Neural progenitor cell (in vitro differentiated cells): Measurements from ENCODE around the gene MEP1B.

Experiments
- CTCF ChIP-seq: fragments of 200-600 bp; sonication (generic); IDR thresholded peaks from 2 replicates; pipeline ENCODE4 v1.5.1; 2017; ENCODE audit warnings: antibody characterized with exemption, mild to moderate bottlenecking
- EZH2 ChIP-seq: fragments of 200-600 bp; sonication (generic); IDR thresholded peaks from 2 replicates; pipeline ENCODE4 v1.6.1; 2017; ENCODE audit warnings: antibody characterized with exemption, mild to moderate bottlenecking, moderate library complexity
- EZH2phosphoT487 ChIP-seq: fragments of 200-600 bp; sonication (generic); IDR thresholded peaks from 2 replicates; pipeline ENCODE4 v1.6.1; 2017; ENCODE audit warnings: antibody characterized with exemption

- TF ChIP-seq CTCF (no peak), EZH2 (no peak), EZH2phosphoT487 (no peak)
Observed at GRCh38 chr18:32243358-32243757, 53.5 kb downstream of the MEP1B start.
